HG03066 (cell line): ENCODE data around the gene C1orf105.

Source experiments
- ATAC-seq: cut with Tn5 transposase; IDR thresholded peaks from one replicate; pipeline ENCODE4 v1.9.1; 2021; ENCODE audit warnings: low read depth; ENCODE audit not compliant: unreplicated experiment

Gene C1orf105

DNA sequence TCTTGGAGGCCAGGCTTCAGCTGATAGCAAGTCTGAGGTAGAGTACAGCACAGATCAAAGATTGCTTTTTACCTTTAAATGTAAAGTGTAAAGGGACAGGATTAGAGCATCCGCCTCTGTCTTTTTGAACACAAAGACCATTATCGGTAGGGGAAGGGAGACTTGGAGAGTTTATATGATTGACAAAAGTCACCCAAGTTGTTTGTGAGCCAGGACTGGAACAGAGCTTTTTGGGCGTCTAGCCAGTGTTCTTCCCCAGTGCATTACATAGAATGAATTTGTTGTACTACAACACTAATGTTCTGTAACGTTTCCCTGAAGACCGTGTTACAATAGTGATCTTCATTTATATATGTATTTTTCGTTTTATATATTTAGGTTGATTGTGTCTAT lies 32.7 kb downstream of the C1orf105 start:
- no peak for ATAC-seq

DNA sequence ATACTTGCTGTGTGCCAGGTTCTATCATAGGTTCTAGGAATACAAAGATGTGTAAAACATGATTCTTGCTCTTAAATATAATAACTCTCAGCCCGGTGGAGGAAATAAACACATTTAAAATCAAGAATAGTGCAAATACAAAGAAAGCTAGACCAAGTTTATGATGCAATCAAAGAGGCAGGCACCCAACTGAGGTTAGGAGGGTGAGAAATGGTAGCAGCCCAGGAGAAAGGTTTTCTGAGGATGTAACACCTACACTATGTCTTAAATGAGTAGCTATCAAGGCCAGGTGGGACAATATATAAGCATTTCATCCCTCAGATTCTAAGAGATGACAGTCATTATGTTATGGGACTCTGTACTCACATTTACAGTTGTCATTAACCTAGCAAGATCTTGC lies 33.1 kb downstream of the C1orf105 start:
- no peak for ATAC-seq

DNA sequence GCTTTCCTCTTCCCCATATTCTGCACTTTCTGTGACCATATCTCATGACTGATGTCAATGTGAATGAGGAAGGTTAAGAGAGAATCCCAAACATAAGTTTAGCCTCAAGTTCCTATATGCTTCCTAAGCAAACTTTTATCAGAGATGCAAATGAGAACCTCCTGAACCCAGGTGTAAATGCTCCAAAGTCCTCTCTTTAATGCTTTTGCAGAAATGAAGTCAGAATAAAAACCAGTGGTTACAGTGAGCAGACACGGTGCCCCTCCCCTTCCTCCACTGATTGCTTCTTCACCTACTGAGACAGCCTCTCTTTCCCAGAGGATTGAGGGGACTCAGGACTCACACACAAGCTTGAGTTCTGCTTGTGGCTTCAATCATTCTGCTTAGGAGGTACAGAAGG lies 35.0 kb downstream of the C1orf105 start:
- ATAC-seq, result no peak

DNA sequence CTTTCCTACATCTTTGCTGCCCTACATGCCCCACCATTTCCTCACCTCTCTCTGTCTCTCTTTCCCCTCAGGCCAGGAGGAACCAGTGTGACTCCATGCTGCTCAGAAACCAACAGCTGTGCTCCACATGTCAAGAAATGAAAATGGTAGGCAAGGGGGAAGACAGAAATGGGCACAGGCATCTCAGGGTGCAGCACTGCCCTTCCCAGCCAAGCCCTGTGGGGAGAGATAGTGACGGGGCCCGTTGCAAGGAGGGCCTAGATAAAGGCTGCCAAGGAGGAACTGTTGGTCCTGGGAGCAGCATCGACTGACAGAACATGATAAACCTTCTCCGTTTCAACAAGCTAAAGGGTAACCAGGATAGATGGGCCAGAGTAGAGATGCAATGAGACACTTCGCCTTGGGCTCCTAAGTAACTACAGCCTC lies 35.9 kb downstream of the C1orf105 start:
- no peak for ATAC-seq

DNA sequence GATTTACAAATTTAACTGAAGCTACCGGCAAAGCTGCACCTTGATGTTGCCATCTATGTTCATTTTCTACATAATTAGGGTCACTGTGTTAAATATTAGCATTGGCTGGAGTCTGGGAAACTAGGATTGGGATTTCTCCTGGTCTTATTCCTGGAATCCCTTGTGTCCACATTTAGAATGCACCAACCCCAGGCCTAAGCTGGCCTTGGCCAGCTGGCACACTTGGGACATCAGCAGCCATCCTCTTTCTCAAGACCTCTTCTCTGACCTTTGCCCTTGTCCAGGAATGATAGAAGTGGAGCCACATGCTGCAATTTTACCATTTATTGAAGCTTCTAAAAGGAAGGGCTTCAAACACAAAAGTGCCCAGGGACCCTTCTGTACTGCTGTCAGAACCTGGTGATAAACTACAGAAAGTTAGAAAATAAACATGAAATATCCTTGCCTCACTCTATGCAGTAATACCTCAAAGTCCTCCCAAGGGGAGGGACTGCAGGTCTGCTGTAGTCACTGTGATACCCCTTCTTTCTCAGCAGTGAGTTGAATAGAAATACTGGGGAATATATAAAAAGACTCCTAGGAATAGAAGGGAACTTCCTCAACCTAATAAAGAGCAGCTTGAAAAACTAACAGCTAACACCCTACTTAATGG lies 37.1 kb downstream of the C1orf105 start:
- no peak for ATAC-seq

DNA sequence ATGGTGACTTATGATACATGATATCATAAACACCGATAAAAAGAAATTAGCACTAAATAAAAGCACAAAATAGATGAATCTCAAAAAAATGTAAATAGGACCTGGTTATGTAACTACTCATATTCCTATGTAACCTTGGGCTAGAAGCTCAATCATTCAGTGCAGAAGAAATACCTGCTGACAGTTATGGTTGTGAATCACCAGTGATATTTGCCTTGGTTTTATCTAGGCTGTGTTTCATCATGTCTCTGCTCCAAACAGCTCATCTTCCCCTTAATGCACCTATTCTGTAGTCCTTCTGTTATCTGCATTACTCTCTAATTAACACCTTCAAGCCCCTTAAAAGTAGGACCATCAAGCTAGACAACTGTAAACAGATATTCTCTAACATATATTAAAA lies 39.7 kb downstream of the C1orf105 start:
- no peak for ATAC-seq

DNA sequence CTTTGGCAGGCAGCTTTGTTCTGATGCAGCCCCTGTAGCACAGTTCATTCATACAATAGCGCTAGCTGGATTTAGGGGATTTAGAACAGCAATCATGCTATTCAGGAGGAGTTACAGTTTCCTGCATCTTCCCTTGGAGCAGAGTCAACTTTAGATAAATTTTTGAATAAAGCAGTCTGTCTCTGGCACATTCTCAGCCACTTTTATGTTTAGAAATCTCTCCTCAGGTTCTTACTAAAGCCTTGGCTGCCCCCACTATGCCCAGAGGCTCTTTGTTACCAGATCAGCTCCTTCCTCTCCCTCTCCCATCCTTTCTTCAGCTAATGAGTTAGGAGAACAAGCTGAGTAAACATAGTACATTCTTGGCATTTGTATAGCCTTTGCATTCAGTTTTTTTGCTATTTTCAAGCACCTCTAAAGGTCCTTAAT lies 40.4 kb downstream of the C1orf105 start:
- no peak for ATAC-seq

DNA sequence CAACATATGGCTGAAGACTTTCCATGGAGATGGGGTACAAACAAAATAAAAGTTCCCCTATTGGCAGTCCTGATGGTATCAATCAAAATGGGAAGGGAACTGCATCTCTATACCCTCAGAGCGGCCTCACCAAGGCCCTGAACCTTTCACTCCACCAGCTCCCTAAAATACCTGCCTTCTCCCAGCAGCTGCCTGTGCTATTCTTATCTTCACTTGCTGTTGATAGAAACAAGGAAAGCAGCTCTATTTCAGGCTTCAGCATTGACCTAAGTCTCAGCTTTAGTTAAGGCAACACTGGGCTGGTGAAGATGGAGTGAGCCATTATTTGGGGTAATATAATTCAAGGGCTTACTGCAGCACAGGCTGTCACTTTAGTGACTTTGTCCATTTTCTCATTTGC lies 45.1 kb downstream of the C1orf105 start:
- ATAC-seq, result no peak

DNA sequence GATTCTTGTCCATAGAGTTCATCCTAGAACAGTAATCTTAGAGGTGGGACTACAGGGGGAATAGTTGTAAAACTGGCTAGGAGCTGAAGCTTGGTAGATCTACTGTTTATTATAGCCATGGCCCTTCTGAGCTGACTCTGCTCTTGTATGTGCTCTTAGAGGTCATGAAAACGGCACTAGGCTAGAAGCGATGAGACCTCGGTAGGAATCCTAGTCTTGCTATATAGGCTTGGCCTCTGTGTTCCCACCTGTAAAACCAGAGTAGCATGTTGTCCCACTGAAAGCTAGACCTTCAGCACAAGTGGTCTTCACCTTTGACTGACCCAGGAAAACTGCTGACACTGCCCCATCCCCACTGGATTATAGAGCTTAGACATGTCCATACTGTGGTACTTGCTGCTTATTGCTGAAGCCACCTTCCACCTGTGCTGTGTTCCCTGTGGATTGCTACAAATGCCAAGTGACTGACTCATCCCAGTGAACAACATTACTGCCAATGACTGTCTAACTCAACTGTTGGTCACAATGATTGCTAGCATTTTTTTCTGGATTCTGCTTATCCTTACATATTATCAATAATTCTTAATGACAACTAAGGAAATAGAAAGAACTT lies 46.4 kb downstream of the C1orf105 start:
- ATAC-seq, result no peak

DNA sequence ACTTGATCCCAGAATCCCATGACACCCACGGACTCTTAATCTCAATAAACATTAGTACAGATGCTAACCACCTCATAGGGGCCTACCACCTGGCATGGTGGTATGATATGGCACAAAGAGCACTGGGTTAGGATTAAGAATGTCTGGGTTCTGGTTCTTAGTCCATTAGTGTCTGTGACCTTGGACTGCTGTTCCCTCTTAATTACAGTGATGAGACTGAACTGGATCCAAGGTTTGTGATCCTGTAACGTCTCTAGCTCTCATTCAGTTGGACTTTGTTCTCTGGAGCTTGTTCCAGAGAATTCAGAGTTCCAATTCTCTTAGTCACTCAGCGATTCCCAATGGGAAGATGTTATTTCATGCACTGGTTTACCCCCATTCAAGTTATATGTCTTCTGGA lies 47.0 kb downstream of the C1orf105 start:
- ATAC-seq, result no peak

DNA sequence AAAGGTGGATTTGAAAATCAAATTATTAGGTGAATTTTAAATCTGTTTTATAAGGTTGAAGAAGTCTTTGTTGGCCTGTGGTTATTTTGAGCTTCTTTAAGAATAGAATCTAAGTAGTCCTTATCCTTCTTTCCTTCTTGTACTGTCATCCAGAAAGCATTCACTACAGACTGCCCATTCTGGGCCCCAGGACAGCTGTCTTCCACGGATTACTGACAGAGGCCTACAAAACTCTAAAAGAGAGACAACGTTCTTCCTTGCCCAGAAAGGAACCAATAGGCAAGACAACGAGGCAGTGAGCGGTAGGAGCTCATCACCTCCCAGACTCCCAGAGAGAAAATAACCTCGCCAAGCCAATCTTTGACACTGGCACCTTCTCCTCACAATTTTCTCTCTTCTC lies 47.8 kb downstream of the C1orf105 start:
- ATAC-seq, result no peak

DNA sequence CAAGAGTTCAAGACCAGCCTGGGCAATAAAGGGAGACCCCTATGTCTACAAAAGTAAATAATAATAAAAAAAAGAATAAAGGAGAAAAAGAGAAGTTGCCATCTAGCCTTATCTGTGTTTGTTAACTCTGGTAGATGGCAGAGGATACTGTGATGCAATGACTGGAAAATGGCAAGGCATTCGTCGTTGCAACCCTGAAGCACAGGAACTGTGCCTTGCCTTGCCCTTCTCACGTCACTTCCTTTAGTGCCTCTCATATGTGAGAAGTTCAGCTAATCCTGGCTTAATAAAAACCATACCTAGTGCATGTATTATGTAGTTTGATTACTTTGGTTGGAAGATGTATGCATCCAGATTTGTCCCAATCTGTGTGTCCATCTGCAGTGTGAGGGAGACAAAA lies 49.2 kb downstream of the C1orf105 start:
- ATAC-seq, result no peak

DNA sequence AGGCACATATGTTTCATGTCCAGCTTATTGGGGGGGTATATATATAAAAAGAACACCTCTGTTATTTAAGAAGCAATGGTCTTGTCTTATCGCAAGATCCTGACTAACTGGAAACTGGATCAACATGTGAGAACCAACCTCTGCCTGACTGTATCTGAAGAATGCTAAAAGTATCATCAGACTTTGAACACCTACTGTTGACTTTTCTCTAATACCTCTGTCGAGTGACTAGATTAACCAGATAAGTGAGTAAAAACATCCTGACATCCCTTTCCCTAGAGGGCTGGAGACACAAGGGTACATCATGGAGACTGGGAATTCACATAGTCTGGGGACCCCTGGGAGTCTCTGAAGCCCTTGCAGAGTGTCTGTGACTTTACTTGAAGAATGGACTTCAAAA lies 49.7 kb downstream of the C1orf105 start:
- ATAC-seq, result no peak

DNA sequence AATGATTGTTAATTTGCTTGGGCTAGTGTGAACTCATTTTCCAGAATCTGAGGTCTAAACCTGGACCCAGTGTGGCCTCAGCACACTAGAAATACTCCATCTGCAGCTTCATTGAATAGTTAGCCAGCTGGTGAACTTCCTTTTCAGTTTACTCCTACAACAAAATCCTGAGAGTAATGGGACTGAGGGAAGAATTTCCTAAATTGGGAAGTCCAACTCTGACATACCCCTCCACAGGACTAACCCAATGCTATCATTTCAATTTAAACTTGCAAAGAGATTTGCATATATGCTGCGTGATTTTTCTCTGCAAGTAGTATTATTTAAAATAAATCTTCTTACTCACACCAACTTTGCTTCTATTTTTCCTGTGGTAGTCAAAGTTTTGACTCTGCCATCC lies 51.2 kb downstream of the C1orf105 start:
- no peak for ATAC-seq

DNA sequence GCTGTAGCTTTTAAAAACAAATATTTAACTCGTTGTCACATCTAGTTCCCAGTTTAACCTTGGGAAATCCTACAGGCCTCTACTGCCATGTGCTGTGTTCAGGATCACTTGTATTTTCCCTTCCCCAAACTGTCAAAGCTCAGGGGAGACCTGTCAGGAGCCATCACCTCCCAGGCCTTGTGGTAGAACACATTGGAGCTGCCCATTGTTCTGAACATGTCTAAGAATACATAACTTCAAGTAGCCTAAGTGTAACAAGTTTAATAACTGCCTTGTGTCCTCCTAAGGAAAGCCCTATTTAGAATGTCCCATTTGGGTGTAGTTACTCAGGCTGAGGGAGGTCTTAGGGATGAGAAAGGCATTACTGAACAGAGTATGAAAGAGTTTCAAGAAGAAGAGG lies 52.0 kb downstream of the C1orf105 start:
- ATAC-seq, result no peak

DNA sequence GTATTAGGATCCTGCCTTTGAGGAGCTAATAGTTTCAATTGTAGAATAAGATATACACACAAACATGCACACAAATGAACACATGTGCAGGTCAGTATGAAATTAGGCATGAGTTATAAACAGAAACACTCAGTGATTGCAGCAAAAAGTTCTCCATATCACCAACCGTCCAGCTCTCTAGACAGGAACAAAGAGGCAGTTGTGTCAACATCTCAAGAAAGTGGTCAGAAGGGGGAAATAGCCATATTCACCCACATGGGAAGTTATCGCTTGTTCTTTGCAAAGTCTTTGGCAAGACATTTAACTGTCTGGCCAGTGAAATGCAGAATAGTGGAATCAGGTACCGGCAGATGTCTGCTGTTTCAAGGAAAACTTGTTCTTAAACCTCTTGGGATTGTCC lies 52.8 kb downstream of the C1orf105 start:
- no peak for ATAC-seq

DNA sequence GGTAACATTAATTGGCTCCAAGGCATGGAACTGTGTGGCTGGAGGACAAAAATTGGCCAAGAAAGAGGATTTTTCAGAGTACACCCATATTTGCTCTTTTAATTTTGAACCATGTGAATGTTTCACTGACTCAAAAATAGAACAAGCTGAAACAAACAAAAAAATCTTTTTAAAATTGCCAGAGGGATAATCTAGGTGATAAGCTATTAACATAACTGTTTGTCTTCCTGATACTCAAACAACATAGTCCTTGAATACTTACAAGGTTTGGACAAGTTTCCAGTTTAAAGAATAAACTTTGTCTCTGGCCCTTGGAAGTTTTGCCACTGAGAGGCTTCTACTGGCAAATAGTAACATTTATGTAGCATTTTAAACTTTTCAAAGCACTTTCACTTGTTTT lies 53.4 kb downstream of the C1orf105 start:
- no peak for ATAC-seq

DNA sequence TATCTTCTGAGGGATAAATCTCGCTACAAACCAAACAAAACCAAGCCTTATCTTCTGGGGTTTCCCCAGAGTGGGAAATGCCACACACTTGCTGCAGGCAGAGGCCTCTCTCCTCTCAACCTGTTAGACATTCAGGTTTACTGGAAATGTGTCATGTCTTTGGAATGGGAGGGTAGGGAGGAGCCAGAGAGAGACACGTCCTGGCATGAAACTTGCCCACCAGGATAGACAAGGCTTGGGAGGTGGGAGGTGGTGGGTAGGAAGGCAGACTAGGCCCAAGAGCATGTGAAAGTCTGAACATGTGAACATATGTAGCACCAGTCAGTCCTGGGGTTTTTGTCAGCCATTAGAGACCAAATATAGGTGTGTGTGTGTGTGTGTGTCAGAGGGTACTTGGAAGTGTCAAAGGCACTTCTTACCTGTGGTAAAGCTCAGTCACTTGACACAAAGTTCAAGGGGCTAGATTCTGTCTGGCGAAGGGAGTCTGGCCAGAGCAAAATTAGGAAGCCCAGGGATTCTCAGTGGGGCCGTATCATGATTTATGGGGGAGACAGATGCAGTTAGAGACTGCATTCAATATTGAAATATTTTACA lies 55.8 kb downstream of the C1orf105 start:
- no peak for ATAC-seq

DNA sequence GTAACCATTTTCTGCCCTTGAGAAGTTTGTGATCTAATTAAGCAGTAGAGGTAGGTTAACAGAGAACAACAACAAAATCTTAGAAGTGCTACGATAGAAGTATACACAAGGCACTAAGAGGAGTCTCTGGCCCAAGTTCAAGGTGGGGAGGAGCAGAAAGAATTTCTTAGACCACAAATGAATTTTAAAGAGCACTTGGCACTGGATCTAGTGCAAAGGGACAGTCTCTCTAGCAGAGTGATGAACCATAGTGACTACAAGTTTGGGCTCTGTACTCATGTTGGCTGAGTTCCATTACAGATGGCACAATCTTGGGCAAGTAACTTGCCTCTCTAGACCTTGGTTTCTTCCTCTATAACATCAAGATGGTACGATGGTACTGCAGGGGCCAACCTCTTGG lies 56.7 kb downstream of the C1orf105 start:
- ATAC-seq, result no peak

DNA sequence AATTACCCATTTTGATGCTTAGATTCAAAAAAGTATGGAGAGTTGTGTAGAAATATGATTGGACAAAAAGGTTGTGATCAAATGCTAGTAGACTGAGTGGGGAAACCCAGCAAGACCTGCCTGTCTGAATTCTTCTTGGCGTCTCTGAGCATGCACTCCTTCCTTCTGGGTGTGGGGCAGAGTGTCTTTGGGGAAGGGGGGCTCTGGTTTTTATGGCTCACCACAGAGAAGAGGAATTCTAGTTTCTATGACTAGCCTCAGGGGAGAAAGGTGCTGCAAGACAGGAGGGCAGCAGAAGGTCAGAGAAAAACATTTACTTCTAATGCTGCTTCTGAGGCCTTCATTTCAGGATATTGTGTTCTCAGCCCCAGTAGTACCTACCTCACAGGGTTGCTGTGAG lies 57.3 kb downstream of the C1orf105 start:
- no peak for ATAC-seq

DNA sequence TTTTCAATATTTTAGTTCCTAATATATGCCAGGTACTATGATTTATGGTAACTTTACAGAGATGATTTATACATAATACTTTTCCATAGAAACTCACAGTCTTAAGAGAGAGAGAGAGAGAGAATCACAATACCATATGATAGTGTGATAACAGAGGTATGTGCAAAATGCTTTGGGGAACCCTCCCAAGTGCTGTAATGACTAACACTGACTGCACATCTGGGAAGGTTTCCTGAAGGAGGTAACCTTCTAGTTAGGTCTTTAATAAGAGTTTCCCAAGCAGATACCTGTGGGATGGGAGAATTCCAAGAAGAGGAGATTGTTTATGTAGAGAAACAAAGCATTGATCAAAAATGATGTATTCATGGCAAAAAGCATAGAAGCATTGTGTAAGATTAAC lies 58.0 kb downstream of the C1orf105 start:
- ATAC-seq, result no peak

DNA sequence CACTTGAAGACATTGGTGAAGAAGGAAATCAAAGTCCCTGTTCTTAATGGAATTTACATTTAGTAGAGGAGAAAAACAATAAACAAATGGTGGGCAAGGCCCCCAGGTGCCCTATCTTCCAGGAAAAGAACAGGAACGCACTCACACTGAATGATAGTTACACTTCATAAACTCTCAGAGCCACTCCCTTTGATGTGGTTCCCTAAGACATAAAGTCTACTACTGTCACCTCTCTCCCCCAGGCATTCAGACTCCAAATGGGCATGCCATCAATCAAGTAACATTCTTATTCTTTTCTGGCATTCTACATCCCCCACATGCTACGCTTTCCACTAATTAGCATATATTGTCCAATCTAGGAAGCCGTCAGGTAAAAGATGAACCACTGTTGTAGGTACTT lies 59.9 kb downstream of the C1orf105 start:
- ATAC-seq, result no peak
